ENCODE measurements around the gene YAP1. TPM values are rescaled to one million over a fixed set of nuclear protein-coding genes. Genes with fewer than 3 reads are reported as not detected.
A peak's percentile ranks its signal among the peaks of the same experiment; 100 is the strongest.

YAP1 gene
- total RNA-seq, 4 donors from 2014 or later, result 220 to 343 (median 275) TPM

- H3K36me3 ChIP-seq, result peaks cover 0 to 9% (median 3%) of the 10 kb centered on the region in 4 donors
- peak overlapping the region in 1 of 4 donors; percentile 15 for H3K27ac ChIP-seq (replicated peaks in 1 of 4)
- TF ChIP-seq EP300 (IDR thresholded peaks at IDR 0.05), result no peak
- TF ChIP-seq POLR2A (IDR thresholded peaks at IDR 0.05; ENCODE audit: low read depth), result no peak
- TF ChIP-seq POLR2AphosphoS5 (IDR thresholded peaks at IDR 0.05), result no peak
- TF ChIP-seq CTCF (IDR thresholded peaks at IDR 0.05), result no peak
- no peak overlapping the region for H3K4me3 ChIP-seq
- 20% methylated on average over 4 of the region's 4 CpGs for WGBS
- H3K9me3 ChIP-seq, result no peaks in the 10 kb centered on the region
- intact Hi-C loops (cut with DNase I), result loop anchor here (10.0 kb wide), 2 partner anchors 55 to 105 kb away; no protein-coding TSS in a partner anchor
- H3K27me3 ChIP-seq, result no peaks in the 10 kb centered on the region
- DNase-seq (ENCODE audit: extremely low spot score), result no peak
- H3K4me1 ChIP-seq, result peaks cover 32 to 81% (median 62%) of the 10 kb centered on the region in 4 donors
Measured at GRCh38 chr11:102119997-102120396, 9.8 kb downstream of the YAP1 start.

DNA sequence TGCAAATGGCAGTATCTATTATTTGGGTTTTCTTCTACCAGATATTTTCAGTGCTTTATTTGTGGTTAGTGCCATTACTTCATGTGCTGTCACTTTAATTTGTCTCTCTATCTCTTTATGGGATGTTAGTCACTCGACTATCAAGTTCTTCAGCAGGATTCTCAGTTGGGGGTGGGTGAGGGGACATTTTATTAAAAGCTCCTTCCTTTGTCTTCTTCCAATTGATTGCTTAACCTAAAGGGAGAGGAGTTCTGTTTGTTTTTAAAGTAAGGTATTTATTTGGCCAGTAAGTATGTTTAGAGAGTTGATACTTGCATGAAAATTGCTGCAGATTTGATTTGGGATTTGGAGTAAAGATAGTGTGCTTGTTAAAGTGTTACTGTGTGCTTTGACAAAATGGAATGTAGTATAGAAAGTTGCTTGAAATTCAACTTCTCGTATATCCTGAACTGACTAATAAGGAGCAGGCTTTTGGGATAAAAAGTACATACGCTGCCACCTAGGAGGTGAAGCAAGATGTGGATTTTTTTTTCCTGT is 10.3 kb downstream of the YAP1 start:
- TF ChIP-seq POLR2AphosphoS5 (IDR thresholded peaks at IDR 0.05), result no peak
- no peak for TF ChIP-seq CTCF (IDR thresholded peaks at IDR 0.05)
- no peak for TF ChIP-seq EP300 (IDR thresholded peaks at IDR 0.05)
- no peak for TF ChIP-seq POLR2A (IDR thresholded peaks at IDR 0.05; ENCODE audit: low read depth)
- no peak overlapping the region for H3K4me3 ChIP-seq
- intact Hi-C loops (cut with DNase I), result no loop called here
- H3K27me3 ChIP-seq, result no peaks in the 10 kb centered on the region
- no peaks in the 10 kb centered on the region for H3K9me3 ChIP-seq
- no peak for DNase-seq (ENCODE audit: extremely low spot score)
- WGBS, result 44% methylated on average over 3 of the region's 3 CpGs
- H3K36me3 ChIP-seq, result peaks cover 0 to 9% (median 3%) of the 10 kb centered on the region in 4 donors
- H3K27ac ChIP-seq (replicated peaks in 1 of 4), result no peak overlapping the region
- H3K4me1 ChIP-seq, result peaks cover 30 to 81% (median 58%) of the 10 kb centered on the region in 4 donors

DNA sequence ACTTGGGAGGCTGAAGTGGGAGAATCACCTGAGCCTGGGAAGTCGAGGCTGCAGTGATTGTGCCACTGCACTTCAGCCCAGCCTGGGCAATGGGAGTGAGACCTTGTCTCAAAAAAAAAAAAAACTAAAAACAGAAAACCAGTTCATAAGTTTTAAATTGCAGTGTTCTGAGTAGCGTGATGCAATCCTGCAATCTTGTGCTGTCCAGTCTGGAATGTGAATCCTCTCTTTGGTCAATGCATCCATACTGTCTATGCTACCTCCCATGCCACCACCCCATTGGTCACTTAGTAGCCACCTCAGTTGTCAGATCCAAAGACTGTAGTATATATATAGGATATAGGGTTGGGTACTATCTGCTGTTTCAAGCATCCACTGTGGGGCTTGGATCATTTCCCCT is 11.1 kb downstream of the YAP1 start:
- no peaks in the 10 kb centered on the region for H3K9me3 ChIP-seq
- no peaks in the 10 kb centered on the region for H3K27me3 ChIP-seq
- 97% methylated on average over 2 of the region's 2 CpGs for WGBS
- TF ChIP-seq POLR2A (IDR thresholded peaks at IDR 0.05; ENCODE audit: low read depth), result no peak
- TF ChIP-seq POLR2AphosphoS5 (IDR thresholded peaks at IDR 0.05), result no peak
- TF ChIP-seq EP300 (IDR thresholded peaks at IDR 0.05), result no peak
- no peak for TF ChIP-seq CTCF (IDR thresholded peaks at IDR 0.05)
- peaks cover 0 to 9% (median 0%) of the 10 kb centered on the region in 4 donors for H3K36me3 ChIP-seq
- no peak overlapping the region for H3K27ac ChIP-seq (replicated peaks in 1 of 4)
- H3K4me3 ChIP-seq, result no peak overlapping the region
- intact Hi-C loops (cut with DNase I), result no loop called here
- no peak for DNase-seq (ENCODE audit: extremely low spot score)
- H3K4me1 ChIP-seq, result peaks cover 23 to 76% (median 51%) of the 10 kb centered on the region in 4 donors

DNA sequence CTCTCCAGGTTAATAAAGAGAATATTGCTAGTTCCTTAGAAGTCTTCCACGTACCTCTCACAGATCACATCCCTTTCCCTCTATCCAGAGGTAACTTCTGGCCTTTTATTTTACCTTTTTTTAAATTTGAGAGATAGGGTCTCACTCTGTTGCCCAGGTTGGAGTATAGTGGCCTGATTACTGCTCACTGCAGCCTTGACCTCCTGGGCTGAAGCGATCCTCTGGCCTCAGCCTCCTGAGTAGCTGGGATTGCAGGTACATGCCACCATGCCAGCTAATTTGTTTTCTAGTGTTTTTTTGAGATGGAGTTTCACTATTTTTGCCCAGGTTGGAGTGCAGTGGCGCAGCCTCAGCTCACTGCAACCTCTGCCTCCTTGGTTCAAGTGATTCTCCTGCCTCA is 24.4 kb downstream of the YAP1 start:
- Histone ChIP-seq H3K4me1 (peaks cover 11 to 65% (median 52%) of the 10 kb centered on the region in 4 donors), H3K27me3 (no peaks in the 10 kb centered on the region), H3K4me3 (no peak overlapping the region), H3K27ac (replicated peaks in 1 of 4) (no peak overlapping the region), H3K9me3 (no peaks in the 10 kb centered on the region), H3K36me3 (no peaks in the 10 kb centered on the region)
- TF ChIP-seq CTCF (IDR thresholded peaks at IDR 0.05), result no peak
- intact Hi-C loops (cut with DNase I), result no loop called here
- no peak for DNase-seq (ENCODE audit: extremely low spot score)
- 97% methylated on average over 3 of the region's 3 CpGs for WGBS

DNA sequence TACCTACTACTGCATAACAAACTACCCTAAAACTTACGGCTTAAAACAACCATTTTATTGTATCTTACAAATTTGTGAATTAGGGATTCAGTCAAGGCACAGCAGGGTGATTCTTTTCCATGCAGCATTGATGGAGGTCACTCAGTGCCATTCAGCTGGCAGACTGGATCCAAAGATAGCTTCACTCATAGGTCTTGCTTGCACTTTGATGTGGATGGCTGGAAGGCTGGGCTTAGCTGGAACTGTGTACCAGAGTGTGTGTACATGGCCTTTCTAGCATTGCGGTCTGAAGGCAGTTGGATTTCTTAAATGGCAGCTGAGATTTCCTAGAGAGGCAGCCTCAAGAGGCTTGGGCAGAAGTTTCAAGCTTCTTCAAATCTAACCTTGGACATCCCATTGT is 25.0 kb downstream of the YAP1 start:
- intact Hi-C loops (cut with DNase I), result no loop called here
- 95% methylated on average over 2 of the region's 2 CpGs for WGBS
- Histone ChIP-seq H3K27me3 (no peaks in the 10 kb centered on the region), H3K4me3 (no peak overlapping the region), H3K9me3 (no peaks in the 10 kb centered on the region), H3K36me3 (no peaks in the 10 kb centered on the region), H3K27ac (replicated peaks in 1 of 4) (no peak overlapping the region), H3K4me1 (peaks cover 15 to 65% (median 54%) of the 10 kb centered on the region in 4 donors)
- no peak for DNase-seq (ENCODE audit: extremely low spot score)
- TF ChIP-seq POLR2A (IDR thresholded peaks at IDR 0.05; ENCODE audit: low read depth) (no peak), POLR2AphosphoS5 (IDR thresholded peaks at IDR 0.05) (no peak), CTCF (IDR thresholded peaks at IDR 0.05) (no peak), EP300 (IDR thresholded peaks at IDR 0.05) (no peak)

Data from esophagus muscularis mucosa (tissue), 4 donors.